ENCODE measurements around the gene NPC1L1.

NPC1L1 gene

DNA sequence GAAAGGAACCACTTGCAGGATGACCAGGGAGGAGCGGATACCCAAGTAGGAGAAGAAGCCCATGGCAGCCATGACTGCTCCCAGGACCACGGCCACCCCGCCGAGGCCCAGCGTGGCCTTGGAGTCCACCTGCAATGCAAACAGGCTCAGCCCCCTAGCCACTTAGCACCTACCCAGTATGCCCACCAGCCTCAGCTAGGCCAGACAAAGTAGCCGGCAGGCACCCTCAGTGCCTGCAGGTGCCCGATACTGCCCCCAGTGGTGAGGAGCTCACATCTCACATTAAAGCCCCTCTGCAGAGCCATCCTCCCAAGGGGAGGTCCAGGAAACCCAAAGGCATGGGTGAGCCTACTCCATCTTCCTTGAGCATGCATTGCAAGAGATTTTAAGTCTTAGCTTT is 6.6 kb downstream of the NPC1L1 start:
- no peak overlapping the region for H3K4me3 ChIP-seq (ENCODE audit: low read length)
- DNase-seq (ENCODE audit: low read depth), result peak; percentile 40
- peak; percentile 57 for TF ChIP-seq CTCF (IDR thresholded peaks at IDR 0.05; ENCODE audit: insufficient read depth, low read depth, low read length, missing control alignments)

DNA sequence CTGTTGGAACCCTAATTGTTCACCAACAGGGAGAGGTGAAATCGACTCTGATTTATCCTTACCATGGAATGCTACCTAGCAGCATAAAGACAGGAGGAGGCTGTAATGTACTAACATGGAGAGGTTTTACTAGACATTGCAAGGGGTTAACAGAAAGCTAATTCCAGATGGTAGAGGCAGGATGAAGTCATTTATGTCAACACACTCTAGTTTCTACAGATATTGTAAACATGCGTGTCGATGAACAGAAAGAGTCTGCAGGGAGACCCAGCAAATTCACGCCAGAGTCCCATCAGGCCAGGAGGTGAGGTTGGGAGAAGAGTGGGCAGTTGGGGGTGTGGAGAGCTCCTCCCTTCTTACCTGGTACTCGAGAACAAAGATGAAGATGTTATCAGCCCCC is 7.0 kb downstream of the NPC1L1 start:
- DNase-seq (ENCODE audit: low read depth), result no peak
- TF ChIP-seq CTCF (IDR thresholded peaks at IDR 0.05; ENCODE audit: insufficient read depth, low read depth, low read length, missing control alignments), result no peak
- no peak overlapping the region for H3K4me3 ChIP-seq (ENCODE audit: low read length)

- DNase-seq (ENCODE audit: low read depth), result no peak
- no peak overlapping the region for H3K4me3 ChIP-seq (ENCODE audit: low read length)
- TF ChIP-seq CTCF (IDR thresholded peaks at IDR 0.05; ENCODE audit: insufficient read depth, low read depth, low read length, missing control alignments), result no peak
These were observed 7.7 kb downstream of the NPC1L1 start for GRCh38 chr7:44533301-44534055.

DNA sequence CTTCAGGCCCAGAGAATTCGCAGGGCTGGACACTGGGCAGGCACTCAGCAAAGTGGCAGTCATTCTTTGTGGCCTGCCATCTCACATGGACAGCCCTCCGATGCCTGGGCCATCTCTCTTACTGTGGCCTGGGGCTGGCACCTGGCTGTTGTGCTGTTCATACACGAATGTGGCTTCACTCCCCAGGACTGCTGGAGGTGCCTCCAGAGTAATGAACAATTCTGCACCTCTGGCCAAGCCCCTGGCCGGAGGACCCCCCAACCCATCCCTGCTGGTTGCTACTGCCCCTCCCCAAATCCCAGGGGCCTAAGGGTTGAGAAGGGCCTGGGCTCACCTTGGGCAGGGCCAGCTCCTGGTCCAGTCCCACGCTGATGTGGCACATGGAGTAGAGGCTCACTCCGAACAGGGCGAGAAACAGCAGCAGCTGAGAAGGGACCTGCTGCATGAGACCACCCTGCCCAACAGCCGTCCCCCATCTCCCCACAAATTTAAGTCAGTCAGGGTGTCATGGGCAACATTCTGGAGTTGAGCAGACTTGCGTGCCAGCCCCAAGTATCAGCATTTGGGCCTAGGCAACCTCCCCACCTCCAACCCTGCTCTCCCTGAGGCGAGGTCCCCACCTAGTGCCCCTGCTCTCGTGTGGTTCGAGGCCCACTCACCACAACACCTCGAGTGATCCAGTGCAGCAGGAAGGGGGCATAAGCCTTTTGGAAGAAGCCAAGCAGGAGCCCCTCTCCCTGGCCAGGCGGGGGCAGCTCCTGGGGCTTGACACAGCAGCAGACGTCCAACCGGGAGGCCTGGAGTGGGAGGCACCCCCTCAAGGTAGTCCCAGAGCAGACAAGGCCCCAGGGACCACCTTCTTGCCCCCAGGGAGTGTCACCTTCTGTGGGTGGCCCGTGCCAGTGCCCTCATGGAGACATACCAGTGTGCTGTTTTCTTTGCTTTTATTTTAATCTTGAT is 9.4 kb downstream of the NPC1L1 start:
- DNase-seq (ENCODE audit: low read depth), result no peak
- no peak overlapping the region for H3K4me3 ChIP-seq (ENCODE audit: low read length)
- no peak for TF ChIP-seq CTCF (IDR thresholded peaks at IDR 0.05; ENCODE audit: insufficient read depth, low read depth, low read length, missing control alignments)

DNA sequence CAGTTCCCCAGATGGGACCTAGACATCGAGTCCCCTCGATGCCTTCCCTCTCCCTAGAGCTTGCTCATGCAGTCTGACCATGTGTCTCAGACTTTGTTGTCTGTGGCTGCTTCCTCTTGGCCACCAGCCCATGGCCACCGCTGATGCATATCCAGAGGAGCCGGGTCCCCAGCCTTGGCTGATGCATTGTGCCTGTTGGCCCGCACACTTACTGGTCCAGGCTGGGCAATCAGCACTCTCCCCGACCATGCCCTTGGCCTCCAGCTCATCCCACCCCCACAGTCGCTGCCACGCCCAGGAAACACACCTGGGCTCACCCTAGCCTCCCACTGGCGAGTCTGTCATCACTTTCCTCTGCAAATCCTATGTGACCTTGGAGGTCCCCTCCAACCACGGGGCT is 10.1 kb downstream of the NPC1L1 start:
- TF ChIP-seq CTCF (IDR thresholded peaks at IDR 0.05; ENCODE audit: insufficient read depth, low read depth, low read length, missing control alignments), result no peak
- H3K4me3 ChIP-seq (ENCODE audit: low read length), result no peak overlapping the region
- no peak for DNase-seq (ENCODE audit: low read depth)

DNA sequence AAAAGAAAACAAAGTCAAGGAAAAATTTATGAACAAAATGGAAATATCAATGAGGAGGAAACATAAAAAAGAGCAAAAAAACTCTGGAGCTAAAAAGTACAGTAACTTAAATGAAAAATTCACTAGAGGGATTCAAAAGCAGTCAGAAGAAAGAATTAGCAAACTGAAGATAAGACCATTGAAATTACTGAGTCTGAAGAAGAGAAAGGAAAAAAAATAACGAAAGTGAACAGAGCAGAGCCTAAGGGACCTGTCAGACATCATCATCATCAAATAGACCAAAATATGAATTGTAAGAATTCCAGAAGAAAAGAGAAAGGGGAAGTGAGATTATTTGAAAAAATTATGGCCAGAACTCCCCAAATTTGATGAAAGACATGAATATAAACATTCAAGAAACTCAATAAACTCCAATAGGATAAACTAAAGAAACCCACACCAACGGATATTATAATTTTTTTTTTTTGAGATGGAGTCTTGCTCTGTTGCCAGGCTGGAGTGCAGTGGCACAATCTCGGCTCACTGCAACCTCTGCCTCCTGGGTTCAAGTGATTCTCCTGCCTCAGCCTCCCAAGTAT is 16.2 kb downstream of the NPC1L1 start:
- no peak overlapping the region for H3K4me3 ChIP-seq (ENCODE audit: low read length)
- DNase-seq (ENCODE audit: low read depth), result no peak
- no peak for TF ChIP-seq CTCF (IDR thresholded peaks at IDR 0.05; ENCODE audit: insufficient read depth, low read depth, low read length, missing control alignments)

Data from epithelial cell of esophagus (primary cell).